HG02610 (cell line): ENCODE results near the gene STPG3.
"Not testable (repeated sequence)": the region's sequence is repeated elsewhere in the genome, so short reads cannot be mapped to it uniquely, and the experiment has no call there.

Experiments
- ATAC-seq: cut with Tn5 transposase; IDR thresholded peaks from one replicate; pipeline ENCODE4 v1.9.1; 2021; ENCODE audit warnings: mild to moderate bottlenecking, moderate library complexity; ENCODE audit not compliant: unreplicated experiment

Gene STPG3

DNA sequence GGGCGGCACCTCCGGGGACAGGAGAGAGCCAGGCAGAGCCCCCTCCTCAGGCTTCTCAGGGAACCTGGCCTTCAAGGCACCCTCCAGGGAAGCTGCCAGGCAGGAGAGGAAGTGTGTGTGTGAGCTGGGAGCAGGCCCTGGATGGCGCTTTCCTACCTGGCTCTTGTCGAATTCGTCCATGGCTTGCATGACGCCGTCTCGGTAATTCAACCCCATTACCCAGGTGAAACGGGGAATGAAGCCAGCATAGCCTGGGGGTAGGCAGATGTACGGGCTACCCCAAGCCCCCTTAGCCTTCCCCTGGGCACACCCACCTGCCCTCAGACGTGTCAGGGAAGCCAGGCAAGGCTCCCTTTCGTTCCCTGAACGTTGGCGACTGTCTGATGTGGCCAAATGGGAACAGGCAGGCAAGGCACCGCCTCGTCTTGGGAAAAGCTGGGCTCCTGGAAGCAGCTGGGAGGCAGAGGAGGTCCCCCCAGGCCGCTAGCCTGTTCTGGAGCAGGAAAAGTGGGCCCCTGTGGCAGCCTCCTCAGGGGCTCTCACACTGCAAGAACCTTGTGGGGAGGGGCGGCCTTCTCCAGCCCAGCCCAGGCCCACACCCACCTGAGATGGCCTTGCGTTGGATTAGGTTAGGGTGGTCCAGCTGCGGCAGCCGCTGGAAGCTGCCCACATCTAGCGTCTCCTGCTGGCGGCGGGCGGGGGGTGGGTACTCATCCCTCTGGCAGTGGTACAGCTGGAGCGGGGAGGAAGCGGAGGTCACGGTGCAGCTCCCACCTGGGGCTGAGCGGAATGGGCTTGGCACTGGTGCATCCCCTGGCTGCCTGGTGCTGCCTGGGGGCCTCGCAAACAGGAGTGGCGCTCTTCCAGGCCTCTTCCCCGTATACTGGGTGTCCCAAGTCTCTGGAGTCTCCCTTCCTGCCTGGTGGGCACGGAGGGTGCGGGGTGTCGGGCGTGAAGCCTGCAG is 6.3 kb upstream of the STPG3 start:
- no peak for ATAC-seq

DNA sequence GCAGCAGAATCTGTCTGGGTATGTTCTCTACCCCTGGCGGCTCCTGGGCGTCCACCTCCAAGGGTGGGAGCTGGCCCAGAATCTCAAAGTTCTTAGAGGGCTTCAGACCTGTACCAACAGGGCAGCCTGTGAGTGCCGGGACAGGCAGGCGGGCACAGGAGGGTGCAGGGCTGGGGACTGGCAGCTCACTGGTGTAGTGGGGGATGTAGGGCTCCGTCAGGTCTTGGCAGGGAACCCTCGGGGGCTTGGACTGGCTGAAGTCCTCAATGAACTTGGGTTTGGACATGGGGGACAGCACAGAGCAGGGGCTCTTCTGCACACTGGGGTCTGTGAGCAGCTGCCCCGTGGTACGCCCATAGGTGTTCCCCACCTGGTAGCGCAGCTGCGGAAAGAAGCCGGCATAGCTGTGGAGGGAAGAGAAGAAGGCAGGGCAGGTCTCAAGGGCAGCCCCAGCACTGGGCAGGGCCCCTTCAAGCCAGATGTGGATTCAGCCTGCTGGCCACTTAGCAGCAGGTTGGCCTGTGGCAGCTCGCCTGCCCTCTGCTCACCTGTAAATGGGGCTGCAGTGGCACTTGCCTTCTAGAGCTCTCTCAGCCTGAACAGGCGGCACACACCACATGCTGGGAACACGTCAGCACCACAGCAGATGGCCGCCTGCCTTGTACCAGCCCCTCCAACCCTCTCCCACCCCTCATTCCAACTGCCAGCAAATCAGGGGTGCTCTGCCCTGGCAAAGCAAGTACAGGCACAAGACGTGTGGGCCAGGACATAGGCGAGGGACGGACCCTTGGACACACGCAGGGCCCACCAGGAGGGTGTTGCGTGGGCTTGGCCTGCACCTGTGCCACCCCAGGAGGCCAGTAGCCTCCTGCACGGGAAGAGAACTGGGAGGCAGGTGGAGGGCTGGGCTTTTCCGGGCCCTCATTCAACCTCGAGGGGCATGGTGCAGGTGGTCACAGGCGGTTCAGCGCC is 5.3 kb upstream of the STPG3 start:
- ATAC-seq: no peak

DNA sequence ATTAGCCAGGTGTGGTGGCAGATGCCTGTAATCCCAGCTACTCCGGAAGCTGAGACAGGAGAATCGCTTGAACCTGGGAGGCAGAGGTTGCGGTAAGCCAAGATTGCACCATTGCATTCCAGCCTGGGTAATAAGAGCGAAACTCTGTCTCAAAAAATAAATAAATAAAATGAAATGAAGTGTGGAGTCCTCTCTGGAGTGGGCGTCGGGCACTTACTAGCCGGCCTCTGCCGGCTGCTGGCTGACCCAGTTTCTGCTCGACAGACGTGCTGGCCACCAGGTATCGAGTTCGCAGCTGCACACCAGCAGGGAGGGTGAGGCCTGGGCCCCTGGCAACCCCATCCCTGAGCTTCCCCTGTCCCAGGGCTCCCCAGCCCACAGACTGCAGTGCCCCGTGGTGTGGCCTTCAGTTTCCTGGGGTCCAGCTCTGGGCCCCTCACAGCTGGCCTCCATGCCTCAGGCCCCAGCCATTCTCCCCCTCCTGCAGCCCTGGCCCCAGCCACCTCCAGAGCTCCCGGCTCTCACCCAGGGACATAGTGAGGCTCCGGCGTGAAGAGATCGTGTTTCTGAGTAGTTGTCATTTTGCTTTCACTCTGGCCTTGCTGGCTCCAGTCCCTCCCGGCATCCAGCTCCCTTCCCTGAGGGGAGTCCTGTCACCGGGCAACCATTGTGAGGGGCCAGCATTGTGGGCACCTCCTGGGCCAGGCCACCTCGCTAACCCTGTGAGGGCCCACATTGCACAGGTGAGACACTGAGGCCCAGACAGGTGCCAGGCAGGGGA is 3.8 kb upstream of the STPG3 start:
- ATAC-seq: no peak

DNA sequence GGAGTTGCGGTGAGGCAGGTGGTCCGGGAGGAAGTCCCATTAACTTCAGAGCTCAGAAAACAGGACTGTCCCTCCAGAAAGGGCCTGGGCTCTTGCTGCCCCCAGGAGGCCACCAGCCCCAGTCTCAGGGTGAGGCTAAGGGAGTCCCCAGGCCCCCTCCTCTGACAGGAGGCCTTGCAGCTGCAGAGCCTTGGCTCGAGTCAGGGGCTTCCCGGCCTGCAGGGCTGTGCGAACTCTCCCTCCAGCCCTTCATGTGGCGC is 3.2 kb upstream of the STPG3 start:
- ATAC-seq: no peak

DNA sequence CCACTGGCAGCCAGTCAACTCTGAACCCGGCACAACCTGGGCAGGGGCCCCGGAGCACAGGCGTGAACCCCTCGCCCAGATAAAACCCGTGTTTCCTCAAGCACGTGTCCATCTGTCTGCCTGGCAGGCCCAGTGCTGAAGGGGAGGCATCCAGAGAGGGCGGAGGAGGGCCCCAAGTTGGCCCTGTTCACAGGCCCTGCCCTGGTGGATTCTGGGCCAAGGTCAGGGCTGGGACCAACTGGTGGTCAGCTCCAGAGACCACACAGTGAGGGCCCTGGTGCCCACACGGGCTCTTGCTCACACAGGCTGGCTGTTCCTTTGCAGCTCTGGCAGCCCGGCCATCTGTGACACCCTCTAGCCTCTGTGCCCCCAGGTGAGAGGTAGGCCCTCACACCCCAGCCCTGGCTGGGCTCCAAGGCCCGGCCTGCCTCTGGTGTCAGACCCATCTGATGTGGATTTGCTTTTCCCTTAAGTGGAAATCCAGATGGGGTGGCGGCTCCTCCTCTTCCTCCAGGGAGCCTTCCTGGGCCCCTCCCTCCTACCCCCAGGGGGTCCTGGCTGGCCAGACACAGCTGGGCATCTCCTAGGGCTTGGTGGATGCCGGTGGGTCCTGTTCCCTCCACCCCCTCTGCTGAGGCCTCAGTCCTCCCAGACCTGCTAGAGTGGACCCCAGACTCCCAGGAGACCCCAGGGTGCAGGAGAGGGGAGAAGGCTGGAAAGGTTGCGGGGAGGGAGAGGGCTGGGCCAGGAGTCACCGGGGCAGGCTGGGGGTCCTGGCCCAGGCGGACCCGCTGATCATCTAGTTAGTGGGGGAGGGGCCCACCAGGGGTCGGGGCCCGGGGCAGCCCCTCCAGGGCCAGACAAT is 525 bp upstream of the STPG3 start:
- ATAC-seq: no peak

DNA sequence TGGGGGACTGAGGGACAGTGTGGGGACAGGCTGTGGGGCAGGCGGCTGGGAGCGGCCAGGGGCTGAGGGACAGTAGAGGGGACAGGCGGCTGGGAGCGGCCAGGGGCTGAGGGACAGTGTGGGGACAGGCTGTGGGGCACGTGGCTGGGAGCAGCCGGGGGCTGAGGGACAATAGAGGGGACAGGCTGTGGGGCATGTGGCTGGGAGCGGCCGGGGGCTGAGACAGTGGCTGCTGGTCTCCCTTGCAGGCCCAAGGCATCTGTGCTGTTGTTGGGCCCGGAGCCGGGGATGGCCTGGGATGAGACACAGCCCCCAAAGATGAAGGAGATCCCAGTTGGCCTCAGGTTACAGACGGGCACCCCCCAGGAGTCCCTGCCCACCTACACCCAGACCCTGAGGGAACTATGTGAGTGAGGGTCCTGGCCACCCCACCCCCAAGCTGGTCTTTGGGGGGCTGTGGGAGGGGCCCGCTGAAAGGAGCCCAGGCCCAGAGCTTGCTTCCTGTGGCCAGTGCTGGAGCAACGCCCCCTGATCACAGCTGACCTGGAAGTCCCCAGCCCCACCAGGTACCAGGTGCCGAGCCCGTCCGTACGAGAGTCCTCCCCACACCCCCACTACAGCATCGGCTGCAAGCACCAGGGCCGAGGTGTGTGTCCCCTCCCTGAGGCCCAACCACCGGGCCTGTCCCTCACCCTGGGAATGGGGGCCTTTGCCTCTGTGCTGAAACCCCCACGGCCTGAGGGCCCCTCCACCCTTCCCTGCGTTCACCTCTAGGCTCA is 593 bp downstream of the STPG3 start:
- no peak for ATAC-seq

DNA sequence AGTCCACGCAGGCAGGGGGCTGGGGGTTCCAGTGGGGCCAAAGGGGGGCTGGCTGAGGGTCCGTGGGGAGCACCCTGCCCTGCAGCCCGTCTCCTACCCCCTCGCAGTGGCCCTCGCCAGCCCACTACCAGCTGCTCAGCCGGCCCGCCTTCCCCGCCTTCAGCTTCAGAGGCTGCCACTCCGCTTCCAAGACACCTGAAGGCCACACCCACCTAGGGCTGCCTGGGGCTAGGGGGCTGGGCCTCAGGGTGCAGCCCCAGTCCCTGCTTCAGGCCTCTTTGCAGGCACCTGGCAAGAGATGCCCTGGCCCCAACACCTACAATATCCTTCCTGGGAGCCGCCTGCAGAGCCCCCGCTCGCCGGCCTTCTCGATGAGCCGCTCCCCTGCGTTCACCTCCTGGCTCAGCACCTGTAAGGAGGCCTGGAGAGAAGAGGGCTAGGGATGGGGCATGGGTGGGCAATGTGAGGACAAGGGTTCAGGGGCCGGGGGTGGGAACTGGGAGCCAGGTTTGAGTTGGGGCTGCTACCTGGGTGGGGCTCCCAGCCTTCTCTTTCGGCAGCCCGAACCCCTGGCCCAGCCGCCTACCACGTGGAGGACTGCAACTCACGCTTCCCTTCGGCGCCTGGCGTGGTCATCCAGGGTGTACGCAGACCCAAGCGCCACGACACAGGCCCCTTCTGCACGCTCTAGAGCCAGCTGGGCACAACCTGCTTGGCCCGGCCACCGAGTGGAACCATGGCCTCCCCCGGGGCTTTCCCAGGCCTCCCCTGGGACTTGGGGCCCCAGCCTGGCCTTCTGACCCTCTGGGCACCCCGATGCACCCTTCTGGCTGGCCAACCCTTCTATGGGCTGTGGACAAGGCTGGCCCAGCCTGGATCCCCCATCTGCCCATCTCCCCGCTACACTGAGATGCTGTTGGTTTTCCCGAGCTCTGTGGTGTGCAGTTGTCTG is 1.7 kb downstream of the STPG3 start:
- ATAC-seq: no peak

DNA sequence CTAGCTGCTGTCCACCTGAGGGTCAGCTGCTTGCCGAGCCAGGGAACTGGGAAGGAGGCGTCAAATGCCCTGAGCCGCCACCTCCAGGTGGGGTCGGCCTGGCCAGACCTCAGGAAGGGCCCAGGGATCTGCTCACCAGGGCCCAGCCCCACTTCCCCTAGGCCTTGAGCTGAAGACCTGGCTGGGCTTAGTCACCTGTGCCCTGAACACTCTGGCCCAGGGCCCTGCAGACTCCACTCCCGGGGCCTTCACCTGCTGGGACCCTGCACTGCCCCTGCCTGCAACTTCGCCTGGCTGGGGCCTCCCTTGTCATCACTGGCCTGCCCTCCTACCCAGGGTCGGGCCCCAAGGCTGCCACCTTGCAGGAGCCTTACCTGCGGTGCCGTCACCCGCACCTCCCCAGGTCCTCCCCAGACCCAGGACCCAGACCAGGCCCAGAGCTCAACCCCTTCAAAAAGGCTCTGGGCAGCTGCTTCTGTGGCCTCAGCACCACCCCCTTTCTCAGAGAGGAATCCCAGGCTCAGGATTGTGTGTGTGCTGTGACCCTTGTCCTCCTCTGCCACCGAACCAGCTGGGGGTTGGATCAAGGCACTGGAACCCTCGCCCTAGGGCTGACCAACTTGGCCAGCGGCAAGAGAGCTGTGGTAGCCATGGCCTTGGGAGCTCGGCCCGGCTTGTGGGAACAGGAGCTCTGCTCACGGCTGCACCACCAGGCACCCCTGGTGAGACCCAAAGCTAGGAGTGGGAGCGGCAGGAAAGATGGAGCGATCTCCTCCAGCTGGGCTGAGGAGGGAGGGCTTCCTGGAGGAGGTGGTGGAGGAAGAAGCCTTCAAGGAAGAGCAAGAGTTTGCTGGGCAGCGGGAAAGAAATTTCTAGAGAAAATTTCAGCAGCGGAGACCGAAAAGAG is 2.9 kb downstream of the STPG3 start:
- ATAC-seq: no peak

DNA sequence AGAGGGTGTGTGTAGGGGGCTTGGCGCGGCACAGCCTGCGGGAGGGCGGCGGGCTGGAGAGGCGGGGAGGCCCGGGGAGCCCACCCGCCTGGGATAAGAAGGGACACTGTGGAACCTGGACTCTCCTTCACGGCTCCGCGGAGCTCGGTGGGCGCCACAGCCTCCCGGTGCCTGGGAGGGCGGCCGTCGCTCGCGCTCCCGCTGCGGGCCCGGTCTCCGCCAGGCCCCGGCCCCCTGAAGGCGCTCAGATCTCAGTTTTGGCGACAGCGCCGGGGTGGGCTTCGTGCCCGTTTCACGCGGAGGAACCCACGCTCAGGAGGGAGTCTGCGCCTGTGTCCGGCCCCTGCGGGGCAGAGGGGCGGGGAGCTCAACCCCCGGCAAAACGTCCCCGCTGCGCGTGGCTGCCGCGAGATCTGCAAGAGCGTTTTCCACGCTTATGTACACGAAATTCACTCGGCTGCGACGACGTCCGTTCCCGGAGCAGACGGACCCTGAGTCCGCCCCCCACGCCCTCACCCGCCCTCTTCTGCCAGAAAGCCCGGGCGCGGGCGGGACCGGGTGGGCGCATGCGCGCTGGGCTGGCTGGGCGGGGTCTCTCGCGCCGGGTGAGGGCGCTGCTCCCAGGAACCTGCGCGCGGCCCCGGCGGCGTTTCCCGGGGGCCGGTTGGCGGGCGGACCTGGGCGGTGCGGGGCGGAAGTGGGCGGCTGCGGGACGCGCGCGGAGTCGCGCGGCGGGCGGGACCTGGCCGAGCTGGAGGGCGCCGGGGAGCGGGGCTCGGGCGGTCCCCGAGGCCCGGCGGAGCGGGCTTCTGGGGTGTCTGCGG is 3.8 kb downstream of the STPG3 start, which contains the start of gene NELFB:
Gene NELFB, plus strand, starts transcription at position 704 of the 824 bp plus-strand sequence.
- peak; percentile 77 for ATAC-seq

DNA sequence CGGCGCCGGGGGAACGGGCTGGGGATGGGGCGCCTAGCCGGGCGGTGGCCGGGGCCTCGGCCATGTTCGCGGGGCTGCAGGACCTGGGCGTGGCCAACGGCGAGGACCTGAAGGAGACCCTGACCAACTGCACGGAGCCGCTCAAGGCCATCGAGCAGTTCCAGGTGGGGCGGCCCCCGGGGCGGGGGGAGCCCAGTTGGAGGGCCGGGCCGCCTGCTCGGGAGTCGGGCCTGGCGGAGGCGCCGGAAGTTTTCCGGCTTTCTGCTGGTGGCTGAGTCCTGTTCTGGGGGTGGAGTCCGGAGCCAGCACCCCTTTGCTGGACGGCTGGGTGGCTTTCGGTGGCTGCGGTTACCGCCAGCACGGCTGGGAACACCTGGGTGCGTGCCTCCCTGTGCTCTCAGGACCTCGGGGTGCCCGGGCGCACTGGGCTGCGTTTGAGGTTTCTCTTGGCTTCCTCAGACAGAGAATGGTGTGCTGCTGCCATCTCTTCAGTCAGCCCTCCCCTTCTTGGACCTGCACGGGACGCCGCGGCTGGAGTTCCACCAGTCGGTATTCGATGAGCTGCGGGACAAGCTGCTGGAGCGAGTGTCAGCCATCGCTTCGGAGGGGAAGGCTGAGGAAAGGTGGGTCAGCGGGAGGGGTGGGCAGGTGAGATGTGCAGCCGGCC is 4.5 kb downstream of the STPG3 start:
- ATAC-seq: no peak

DNA sequence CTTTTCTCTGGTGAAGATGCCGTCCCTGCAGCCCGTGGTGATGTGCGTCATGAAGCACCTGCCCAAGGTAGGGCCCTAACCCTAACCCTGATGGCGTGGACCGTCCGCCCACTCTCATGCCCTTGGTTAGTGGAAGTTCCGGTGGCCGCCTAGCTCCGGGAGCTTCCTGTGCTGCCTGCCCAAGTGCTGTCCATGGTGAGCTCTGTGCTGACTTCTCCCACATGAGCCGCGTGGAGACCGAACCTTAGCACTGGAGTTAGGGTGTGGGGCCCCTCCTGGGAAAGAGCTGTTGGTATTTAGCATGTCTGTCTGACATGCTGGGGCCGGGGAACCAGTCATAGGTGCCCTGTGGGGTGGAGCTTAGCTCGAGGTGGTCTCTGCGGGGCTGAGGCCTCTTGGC is 5.3 kb downstream of the STPG3 start:
- ATAC-seq: no peak

DNA sequence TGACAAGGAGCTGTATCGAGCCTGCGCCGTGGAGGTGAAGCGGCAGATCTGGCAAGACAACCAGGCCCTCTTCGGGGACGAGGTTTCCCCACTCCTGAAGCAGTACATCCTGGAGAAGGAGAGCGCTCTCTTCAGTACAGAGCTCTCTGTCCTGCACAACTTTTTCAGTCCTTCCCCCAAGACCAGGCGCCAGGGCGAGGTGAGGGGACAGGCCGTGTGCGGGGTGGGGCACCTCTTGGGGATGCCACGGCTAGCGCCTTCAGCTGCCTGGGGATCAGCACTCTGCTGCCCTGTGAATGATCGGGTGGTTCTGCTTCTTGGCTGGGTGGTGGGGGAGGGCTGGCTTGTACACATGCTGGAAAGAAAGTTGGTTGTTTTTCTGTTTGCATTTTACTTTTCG is 5.8 kb downstream of the STPG3 start:
- no peak for ATAC-seq

DNA sequence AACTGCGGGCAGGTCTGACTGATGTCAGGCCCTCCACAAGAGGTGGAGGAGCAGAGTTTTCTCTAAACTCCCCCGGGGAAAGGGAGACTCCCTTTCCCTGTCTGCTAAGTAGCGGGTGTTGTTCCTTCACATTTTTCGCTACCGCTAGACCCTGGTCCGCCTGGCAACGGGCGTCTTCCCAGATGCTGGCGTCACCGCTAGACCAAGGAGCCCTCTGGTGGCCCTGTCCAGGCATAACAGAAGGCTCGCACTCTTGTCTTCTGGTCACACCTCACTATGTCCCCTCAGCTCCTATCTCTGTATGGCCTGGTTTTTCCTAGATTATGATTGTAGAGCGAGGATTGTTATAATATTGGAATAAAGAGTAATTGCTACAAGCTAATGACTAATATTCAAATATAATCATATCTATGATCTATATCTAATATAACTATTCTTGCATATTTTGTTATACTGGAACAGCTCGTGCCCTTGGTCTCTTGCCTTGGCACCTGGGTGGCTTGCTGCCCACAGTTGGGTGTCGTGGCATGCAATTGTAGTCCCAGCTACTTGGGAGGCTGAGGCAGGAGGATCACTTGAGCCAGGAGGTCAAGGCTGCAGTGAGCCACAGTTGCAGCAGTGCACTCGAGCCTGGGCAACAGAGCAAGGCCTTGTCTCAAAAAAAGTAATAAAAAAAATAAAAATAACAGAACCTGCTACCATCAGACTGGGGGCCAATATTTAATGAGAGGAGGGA is 11.3 kb downstream of the STPG3 start:
- ATAC-seq: not testable (repeated sequence)

DNA sequence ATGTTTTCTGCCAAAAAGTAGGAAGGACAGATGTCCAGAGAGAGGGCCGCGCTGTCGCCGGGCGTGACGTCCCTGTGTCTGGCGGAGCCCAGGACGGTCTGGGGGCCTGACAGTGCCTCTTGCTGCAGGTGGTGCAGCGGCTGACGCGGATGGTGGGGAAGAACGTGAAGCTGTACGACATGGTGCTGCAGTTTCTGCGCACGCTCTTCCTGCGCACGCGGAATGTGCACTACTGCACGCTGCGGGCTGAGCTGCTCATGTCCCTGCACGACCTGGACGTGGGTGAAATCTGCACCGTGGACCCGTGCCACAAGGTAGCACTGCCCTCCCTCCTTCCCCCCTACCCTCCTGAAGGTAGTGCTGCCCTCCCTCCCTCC is 11.8 kb downstream of the STPG3 start:
- ATAC-seq: no peak

DNA sequence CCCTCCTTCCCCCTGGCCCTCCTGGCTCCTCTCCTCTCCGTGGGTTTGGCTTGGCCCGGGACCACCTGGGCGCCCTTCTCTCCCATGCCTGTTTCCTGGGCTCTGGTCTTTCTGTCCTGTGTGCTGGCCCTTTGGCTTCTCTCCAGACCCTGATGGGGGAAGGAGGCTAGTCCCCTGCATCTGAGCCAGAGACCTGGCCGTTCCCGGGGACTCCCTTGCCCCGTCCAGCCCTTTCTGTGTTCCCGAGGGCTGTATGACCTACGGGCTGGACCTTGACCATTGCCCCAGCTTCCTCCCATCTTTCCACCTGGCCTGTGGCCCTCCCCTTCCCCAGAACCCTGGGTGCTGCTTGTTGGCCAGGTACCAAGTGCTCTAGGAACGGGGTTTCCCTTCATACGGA is 12.4 kb downstream of the STPG3 start:
- ATAC-seq: no peak
